A204.1 (cell line): ENCODE data around the gene REC114.
"Not testable (repeated sequence)": the region's sequence is repeated elsewhere in the genome, so short reads cannot be mapped to it uniquely, and the experiment has no call there.

Experiments
- FAIRE-seq: peaks from 2 replicates; lab custom pipeline; 2012; peaks lifted over from hg19 to GRCh38; lab: Jason Lieb, UNC

Gene REC114

DNA sequence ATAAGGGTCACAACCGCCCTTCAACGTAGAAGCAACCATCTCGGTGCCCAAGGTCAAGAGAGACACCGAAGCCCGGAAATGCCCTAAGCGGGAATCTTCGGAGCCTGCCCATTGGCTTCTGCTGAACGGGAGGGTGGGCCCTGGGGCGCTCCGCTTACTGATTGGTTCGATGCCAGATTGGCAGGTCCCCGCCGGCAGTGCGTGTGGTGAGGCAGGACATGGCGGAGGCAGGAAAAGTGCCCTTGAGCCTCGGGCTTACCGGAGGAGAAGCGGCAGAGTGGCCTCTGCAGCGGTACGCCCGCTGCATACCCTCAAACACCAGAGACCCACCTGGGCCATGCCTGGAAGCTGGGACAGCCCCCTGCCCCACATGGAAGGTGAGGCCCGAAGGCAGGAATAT is at the start of gene REC114:
Gene REC114 (plus strand): TSS at position 197 of the 400 bp plus-strand sequence. CDS start 22 bp downstream, at position 219.
- FAIRE-seq, result no peak

DNA sequence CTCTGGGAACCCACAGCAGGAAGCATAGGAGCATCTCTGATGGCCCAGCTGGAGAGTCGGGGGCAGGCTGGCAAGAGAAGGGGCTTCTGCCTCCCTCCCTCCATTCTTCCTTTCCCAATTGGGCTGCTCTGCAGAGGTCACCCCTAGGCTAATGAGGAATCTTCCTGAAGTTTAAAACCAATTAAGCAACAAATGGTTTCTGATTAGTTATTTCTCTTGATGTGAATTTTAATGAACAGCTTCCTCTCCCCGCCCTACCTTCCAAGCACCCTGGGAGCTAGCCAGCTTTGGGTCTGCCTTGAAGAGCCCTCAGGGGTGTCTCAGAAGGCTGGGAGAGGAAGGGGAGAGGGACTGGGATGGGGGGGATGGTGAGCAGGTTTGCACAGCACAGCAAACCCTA is 49.6 kb upstream of the REC114 start:
- no peak for FAIRE-seq

- no peak for FAIRE-seq
These were observed 48.2 kb upstream of the REC114 start for GRCh38 chr15:73394782-73395181.

GRCh38 chr15:73395671-73396070 is 47.3 kb upstream of the REC114 start:
- no peak for FAIRE-seq

DNA sequence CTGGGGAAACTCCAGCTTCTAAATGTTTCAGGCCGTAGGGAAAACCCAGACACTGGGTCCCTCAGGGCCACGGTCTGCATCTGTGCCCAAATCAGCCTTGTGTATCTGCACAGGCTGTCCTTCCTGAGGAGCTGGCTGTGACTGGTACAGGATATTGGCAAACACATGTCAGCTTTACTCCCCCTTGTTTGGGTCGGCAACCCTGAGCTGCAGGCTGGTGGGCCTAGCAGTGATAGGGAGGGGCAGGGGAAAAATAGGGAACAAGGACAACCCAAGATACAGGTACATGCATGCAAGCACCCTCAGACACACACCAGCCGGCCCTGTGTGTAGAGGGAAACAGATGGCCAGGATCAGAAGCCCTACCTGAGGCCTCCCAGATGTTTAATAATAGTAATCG is 45.5 kb upstream of the REC114 start:
- FAIRE-seq, result no peak

- FAIRE-seq, result no peak
These were observed 44.1 kb upstream of the REC114 start for GRCh38 chr15:73398861-73399260.

DNA sequence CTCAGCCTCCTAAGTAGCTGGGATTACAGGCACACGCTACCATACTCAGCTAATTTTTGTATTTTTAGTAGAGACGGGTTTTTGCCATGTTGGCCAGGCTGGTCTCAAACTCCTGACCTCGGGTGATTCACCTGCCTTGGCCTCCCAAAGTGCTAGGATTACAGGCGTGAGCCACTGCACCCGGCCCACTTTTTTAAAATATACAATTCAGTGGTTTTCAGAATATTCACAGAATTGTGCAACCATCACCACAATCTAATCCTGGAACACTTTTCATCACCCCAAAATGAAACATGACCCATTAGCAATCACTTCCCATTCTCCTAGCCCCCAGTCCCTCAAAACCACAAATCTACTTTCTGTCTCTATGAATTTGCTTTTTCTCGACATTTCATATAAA is 42.7 kb upstream of the REC114 start:
- not testable (repeated sequence) for FAIRE-seq

DNA sequence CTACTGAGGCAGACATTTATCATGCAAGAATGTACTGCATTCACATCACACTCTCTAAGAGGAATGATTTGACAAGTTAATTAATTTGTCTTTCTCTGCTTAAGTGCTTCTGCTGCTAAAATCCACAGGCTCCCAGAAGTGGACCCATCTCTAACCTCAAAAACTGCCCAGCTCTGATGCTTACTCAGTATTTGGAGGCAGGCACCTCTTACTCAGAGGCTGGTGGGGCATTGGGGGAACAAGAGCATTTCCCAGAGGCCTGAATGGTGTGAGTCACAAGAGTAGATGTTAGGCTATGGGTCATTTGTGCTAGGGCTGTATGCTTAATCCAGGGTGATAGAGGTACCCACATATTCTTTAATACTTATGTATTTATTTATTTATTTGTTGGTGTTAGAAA is 39.8 kb upstream of the REC114 start:
- no peak for FAIRE-seq

GRCh38 chr15:73414876-73415275 is 28.1 kb upstream of the REC114 start:
- FAIRE-seq, result no peak

- no peak for FAIRE-seq
These were observed 18.5 kb upstream of the REC114 start for GRCh38 chr15:73424506-73424905.

GRCh38 chr15:73425510-73425909 is 17.5 kb upstream of the REC114 start:
- FAIRE-seq, result no peak

DNA sequence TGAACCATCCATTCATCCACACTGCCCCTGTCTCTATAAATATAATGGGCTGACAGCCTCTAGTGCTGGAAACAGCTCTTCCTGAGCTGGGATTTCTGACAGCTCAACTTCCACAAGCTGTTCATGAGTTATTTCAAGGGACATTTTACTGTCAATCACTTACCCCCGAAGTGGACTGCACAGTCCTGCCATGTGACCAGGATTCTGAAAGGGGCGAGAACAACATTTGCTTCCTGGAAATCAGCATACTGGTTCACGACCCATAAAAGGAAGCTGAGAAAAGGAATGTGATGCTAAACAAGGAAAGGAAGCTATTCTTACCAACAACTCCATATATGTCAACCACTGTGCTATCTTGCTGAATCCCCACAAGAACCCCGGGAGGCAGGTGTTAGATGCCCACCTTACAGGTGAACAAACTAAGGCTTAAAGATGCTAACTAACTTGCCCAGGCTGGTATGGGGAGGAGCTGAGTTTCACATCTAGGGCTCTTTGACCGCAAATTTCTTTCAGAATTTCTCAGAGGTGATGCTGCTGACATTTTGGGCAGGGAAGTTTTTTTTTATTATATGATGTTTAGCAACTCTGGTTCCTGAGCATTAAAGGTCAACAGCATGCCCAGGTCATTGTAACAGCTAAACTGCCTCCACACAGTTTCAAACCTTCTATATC is 16.5 kb upstream of the REC114 start:
- no peak for FAIRE-seq

DNA sequence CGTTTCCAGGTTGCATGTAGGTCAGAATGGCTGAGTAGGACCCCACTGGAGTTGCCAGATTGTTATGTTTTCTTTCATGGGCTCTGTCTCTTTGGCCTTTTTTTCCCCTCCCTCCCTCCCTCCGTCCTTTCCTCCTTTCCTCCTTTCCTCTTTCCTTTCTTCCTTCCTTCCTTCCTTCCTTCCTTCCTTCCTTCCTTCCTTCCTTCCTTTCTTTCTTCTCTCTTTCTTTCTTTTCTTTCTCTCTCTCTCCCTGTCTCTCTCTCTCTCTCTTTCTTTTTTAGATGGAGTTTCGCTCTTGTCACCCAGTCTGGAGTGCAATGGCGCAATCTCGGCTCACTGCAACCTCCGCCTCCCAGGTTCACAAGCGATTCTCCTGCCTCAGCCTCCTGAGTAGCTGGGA is 11.6 kb upstream of the REC114 start:
- not testable (repeated sequence) for FAIRE-seq

DNA sequence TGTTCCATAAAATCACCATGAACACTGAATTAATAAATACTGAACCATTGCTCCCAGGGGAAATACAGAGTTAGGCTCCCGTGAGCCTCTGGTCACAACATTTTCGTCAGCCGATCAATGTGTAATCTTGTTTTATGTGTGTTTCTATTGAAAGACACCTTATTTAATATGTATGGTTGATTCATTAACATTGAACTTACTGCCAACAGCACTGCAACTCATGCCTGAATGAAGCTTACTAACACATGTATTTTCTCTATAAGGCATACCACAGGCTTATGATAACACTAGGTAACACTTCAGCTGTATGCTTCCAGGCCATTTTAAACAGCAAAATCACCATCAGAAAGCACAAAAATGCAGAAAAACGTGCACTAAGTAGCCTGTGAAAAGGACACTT is 9.1 kb upstream of the REC114 start:
- FAIRE-seq, result no peak

DNA sequence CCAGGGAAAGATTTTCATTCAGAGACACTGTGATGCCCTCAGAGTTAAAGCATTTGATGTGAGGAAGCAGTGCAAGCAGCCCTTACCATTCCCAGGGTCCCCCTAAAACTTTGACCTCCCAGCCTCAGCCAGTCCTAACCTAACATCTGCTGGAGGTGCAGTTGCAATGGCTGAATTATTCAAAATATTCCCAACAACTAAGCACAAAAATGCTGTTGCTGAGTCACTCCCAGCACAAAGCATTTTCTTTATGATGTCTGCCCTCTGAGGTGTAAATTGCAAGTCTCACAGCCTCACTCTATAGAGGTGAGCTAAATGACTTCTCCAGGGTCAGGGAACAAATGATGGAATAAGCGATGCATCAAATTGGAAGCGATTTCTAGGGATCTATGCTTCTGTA is 6.4 kb upstream of the REC114 start:
- no peak for FAIRE-seq

- no peak for FAIRE-seq
These were observed 5.3 kb upstream of the REC114 start for GRCh38 chr15:73437543-73438109.

- FAIRE-seq, result no peak
These were observed 4.3 kb upstream of the REC114 start for GRCh38 chr15:73438651-73439050.

GRCh38 chr15:73440571-73440970 is 2.4 kb upstream of the REC114 start:
- no peak for FAIRE-seq

DNA sequence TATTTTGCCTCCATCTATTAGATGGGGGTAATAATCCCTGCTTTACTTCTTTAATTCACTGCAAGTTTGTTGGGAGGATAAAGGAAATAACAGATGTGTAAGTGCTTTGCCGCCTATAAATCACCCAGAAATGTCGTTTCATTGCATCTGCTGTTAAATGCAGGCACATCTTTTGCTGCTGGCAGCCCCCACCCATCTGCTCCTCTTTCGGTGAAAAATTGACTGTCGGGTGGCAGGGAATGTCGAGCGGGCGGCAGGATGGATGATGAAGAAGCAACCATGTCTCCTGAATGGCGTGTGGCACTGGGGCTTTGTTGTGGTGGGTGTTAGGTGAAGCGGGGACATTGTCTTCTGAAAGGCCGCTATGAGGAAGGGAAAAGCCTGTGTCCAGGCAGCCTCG is 543 bp upstream of the REC114 start:
- FAIRE-seq, result no peak

- not testable (repeated sequence) for FAIRE-seq
These were observed 4.5 kb downstream of the REC114 start for GRCh38 chr15:73447471-73447870.

DNA sequence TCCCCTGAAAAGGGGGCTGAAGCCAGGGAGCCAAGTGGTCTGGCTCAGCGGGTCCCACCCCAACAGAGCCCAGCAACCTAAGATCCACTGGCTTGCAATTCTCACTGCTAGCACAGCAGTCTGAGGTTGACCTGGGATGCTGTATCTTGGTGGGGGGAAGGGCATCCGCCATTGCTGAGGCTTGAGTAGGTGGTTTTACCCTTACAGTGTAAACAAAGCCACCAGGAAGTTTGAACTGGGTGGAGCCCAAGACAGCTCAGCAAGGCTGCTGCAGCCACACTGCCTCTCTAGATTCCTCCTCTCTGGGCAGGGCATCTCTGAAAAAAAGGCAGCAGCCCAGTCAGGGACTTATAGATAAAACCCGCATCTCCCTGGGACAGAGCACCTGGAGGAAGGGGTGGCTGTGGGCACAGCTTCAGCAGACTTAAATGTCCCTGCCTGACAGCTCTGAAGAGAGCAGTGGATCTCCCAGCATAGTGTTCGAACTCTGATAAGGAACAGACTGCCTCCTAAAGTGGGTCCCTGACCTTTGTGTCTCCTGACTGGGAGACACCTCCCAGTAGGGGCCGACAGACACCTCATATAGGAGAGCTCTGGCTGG is 5.3 kb downstream of the REC114 start:
- FAIRE-seq, result not testable (repeated sequence)

DNA sequence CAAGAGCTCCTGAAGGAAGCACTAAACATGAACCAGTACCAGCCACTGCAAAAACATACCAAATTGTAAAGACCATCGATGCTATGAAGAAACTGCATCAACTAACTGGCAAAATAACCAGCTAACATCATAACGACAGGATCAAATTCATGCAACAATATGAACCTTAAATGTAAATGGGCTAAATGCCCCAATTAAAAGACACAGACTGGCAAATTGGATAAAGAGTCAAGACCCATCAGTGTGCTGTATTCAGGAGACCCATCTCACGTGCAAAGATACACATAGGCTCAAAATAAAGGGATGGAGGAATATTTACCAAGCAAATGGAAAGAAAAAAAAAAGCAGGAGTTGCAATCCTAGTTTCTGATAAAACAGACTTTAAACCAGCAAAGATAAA is 7.0 kb downstream of the REC114 start:
- not testable (repeated sequence) for FAIRE-seq

GRCh38 chr15:73454096-73454495 is 11.1 kb downstream of the REC114 start:
- no peak for FAIRE-seq

- FAIRE-seq, result no peak
These were observed 12.9 kb downstream of the REC114 start for GRCh38 chr15:73455876-73456275.
